ENCODE measurements around the gene DHX16. TPM values are rescaled to one million over a fixed set of nuclear protein-coding genes. Genes with fewer than 3 reads are reported as not detected.

The DHX16 gene
- total and polyA plus RNA-seq, 9 of the 15 experiments (the other 6 are each of a cell fraction or from before 2014, with no cell fraction given) = 14.6 to 66.1 (median 47.5) TPM

GRCh38 chr6:30686009-30686907 is 13.5 kb upstream of the DHX16 start, which contains the start of gene PPP1R18 (continued):
- peak in 1 of 2 experiments; percentile 15 for TF ChIP-seq E2F6 (IDR thresholded peaks at IDR 0.05; ENCODE audit: borderline replicate concordance in 1 of 2, extremely low read depth in 1 of 2, insufficient read depth in 1 of 2, insufficient read length in 1 of 2, low read depth in 1 of 2, low read length in 1 of 2, poor library complexity in 1 of 2, severe bottlenecking in 1 of 2)
- TF ChIP-seq HES1 (IDR thresholded peaks at IDR 0.05; ENCODE audit: low read depth) = no peak
- TF ChIP-seq RCOR1 (IDR thresholded peaks at IDR 0.05; ENCODE audit: borderline replicate concordance in 1 of 2, low read depth in 2 of 2, low read length in 2 of 2) = no peak
- no peak for TF ChIP-seq ZNF75A (CRISPR knock-in tag; IDR thresholded peaks at IDR 0.05)
- no peak for TF ChIP-seq ZNF644 (tag; IDR thresholded peaks at IDR 0.05; ENCODE audit: low read depth)
- TF ChIP-seq HDGF (IDR thresholded peaks at IDR 0.05) = peak; percentile 99
- no peak; the same call in 1 of the 2 replicates for TF ChIP-seq KAT7 (CRISPR knock-in tag; IDR thresholded peaks at IDR 0.05; ENCODE audit: borderline replicate concordance)
- peak; percentile 54; the same call in 1 of the 2 replicates for TF ChIP-seq ZFPM2 (CRISPR knock-in tag; IDR thresholded peaks at IDR 0.05)
- TF ChIP-seq PHB (CRISPR knock-in tag; IDR thresholded peaks at IDR 0.05) = peak; percentile 54; the same call in 1 of the 2 replicates
- TF ChIP-seq CBFA2T3 (IDR thresholded peaks at IDR 0.05) = no peak
- no peak for TF ChIP-seq ZNF347 (CRISPR knock-in tag; IDR thresholded peaks at IDR 0.05; ENCODE audit: low read depth)
- TF ChIP-seq TRIM28 (IDR thresholded peaks at IDR 0.05) = no peak; the same call in 1 of the 2 replicates
- TF ChIP-seq AFF1 (IDR thresholded peaks at IDR 0.05; ENCODE audit: low read depth in 1 of 2, partially characterized antibody in 2 of 2) = peak in 1 of 2 experiments; percentile 73
- TF ChIP-seq CBFB (CRISPR knock-in tag; IDR thresholded peaks at IDR 0.05) = no peak
- no peak for TF ChIP-seq SMARCB1 (IDR thresholded peaks at IDR 0.05; ENCODE audit: insufficient read length, low read depth)
- TF ChIP-seq MXI1 (IDR thresholded peaks at IDR 0.05; ENCODE audit: low read depth, low read length) = peak; percentile 25; the same call in 1 of the 2 replicates
- TF ChIP-seq ZNF263 (CRISPR knock-in tag; IDR thresholded peaks at IDR 0.05; ENCODE audit: borderline replicate concordance) = peak; percentile 53; the same call in 1 of the 2 replicates
- TF ChIP-seq THRAP3 (IDR thresholded peaks at IDR 0.05; ENCODE audit: borderline replicate concordance) = peak; percentile 57; the same call in 1 of the 2 replicates
- TF ChIP-seq ELF1 (tag; IDR thresholded peaks at IDR 0.05) = 0 out of 2 replicates have a peak, but pooled peaks have one; percentile 12
- peak; percentile 44 for TF ChIP-seq ARID1B (IDR thresholded peaks at IDR 0.05)
- TF ChIP-seq KLF6 (CRISPR knock-in tag; IDR thresholded peaks at IDR 0.05; ENCODE audit: borderline replicate concordance) = no peak
- no peak for TF ChIP-seq ZNF143 (CRISPR knock-in tag; IDR thresholded peaks at IDR 0.05)
- TF ChIP-seq CBFA2T2 (conservative IDR thresholded peaks at IDR 0.05) = 0 out of 2 replicates have a peak, but pooled peaks have one; percentile 2

Data from K562 (cell line).